GM19463 (cell line): Measurements from ENCODE around the gene XKR7.
A peak's percentile ranks its signal among the peaks of the same experiment; 100 is the strongest.
"Not testable (repeated sequence)": the region's sequence is repeated elsewhere in the genome, so short reads cannot be mapped to it uniquely, and the experiment has no call there.

ENCODE experiments used
- ATAC-seq: cut with Tn5 transposase; IDR thresholded peaks from one replicate; pipeline ENCODE4 v1.9.1; 2021; ENCODE audit warnings: mild to moderate bottlenecking, moderate library complexity; ENCODE audit not compliant: unreplicated experiment

Gene XKR7, protein sequence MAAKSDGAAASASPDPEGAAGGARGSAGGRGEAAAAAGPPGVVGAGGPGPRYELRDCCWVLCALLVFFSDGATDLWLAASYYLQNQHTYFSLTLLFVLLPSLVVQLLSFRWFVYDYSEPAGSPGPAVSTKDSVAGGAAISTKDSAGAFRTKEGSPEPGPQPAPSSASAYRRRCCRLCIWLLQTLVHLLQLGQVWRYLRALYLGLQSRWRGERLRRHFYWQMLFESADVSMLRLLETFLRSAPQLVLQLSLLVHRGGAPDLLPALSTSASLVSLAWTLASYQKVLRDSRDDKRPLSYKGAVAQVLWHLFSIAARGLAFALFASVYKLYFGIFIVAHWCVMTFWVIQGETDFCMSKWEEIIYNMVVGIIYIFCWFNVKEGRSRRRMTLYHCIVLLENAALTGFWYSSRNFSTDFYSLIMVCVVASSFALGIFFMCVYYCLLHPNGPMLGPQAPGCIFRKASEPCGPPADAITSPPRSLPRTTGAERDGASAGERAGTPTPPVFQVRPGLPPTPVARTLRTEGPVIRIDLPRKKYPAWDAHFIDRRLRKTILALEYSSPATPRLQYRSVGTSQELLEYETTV

DNA sequence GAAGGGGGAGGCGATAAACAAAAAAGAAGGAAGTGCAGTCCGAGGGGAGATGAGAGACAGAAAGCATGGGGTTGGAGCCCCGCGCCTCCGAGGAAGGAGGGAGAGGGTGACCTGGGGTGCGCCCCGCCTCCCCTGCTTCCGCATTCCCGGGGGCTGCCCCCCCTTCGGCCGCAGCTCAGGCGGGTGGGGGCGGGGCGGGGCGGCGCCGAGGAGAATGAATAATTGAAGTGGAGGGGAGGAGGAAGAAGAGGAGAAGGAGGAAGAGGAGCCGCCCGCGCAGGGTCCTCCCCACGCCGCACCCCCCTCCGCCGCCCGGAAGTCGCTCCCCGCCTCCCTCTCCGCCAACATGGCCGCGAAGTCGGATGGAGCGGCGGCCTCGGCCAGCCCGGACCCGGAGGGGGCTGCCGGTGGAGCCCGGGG lies at the start of gene XKR7:
TSS of gene XKR7 (plus strand) at position 322 of the 420 bp plus-strand sequence. CDS start at position 347, 25 bp downstream.
- no peak for ATAC-seq

DNA sequence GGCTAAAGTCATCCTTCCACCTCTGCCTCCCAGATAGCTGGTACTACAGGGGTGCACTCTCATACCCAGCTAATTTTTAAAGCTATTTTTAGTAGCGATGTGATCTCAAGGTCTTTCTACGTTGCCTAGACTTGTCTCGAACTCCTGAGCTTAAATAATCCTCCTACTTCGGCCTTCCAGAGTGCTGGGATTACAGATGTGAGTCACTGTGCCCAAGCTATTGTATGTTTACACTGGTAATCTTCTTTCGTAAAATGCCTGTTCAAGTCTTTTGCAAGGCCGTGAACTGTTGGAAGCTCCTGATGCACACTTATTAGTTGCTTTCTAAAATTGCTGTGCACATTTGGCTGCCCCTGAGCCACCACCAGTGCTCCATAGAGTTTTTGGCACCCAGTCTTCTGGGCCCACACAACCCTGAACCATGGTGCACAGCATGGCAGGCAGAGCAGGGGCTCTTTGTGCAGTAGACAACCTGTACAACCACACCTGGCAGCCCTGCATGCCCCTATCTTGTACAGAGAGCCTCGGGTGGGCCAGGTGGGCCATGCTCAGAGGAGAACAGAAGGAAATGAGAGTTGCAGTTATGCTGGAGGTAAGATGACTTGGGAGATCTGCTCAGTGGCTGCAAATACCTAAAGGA lies 49.4 kb upstream of the XKR7 start:
- no peak for ATAC-seq

DNA sequence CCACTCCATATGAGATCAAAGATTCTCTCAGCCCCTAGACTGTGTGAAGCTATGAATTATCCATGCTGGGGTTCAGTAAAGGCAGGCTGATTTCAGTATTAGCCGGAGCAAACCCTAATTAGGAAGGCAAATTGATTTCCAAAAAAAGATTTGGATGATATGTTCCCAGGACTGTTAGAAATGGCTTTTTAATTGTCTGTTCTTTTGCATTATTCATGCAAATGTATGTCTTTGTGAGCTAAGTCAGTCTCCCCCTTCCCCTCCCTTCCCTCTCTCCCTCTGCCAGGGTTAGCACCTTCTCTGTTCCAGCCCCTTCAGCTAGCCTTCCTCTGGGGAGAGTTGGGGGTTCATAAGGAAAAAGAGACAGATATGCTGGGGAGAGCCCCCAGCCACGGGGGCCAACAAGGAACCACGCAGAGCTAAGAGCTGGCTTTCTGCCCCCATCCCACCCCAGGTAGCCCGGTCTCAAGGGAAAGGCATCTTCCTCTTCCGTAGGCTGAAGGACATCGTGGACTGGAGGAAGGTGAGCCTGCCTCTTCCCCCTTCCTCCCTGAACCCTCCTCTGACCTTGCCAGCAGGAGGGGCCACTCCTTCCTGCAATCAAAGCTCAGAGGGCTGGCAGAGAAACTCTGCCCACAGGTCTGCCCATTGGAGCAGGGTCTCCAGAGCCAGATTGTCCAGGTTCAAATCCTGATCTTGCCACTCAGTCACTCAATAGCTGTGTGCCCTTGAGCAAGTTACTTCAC lies 48.4 kb upstream of the XKR7 start:
- no peak for ATAC-seq

DNA sequence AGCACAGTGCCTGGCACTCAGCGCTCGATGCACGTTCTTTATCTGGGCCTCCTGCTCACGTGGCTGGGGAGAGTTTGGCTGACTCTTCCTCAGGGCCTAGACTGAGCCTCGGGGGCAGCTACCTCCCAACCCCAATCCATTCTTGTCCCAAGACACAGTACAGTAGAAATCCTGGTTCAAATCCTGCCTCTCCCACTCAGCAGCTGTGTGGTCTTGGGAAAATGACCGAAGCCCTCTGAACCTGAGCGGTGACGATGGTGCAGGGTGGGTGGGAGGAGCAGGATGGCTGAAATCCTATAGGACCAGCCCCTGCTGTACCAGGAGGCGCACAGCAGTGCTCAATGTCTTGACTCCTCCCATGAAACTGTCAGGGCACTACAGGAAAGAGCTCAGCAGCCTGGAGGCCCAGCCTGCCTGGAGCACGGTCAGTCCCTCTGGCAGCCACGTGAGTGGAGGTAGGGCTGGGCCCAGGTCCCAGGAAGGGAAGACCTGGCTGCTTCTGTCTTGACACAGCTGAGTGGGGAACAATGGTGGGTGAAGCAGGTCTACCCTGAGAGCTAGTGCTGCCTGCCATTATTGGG lies 47.6 kb upstream of the XKR7 start:
- no peak for ATAC-seq

DNA sequence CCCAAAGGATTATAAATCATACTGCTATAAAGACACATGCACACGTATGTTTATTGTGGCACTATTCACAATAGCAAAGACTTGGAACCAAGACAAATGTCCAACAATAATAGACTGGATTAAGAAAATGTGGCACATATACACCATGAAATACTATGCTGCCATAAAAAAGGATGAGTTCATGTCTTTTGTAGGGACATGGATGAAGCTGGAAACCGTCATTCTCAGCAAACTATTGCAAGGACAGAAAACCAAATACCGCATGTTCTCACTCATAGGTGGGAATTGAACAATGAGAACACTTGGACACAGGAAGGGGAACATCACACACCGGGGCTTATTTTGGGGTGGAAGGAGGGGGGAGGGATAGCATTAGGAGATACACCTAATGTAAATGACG lies 46.5 kb upstream of the XKR7 start:
- ATAC-seq = not testable (repeated sequence)

DNA sequence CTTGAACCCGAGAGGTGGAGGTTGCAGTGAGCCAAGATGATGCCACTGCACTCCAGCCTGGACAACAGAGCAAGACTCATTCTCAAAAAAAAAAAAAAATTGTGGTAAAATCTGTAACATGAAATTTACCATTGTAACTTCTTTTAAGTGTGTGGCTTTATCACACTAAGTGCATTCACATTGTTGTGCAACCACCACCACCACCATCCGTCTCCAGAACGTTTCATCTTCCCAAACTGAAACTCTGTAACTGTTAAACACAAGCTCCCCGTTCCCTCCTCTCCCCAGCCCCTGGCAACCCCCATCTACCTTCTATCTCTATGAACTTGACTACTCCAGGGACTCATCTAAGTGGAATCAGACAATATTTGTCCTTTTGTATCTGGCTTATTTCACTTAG lies 45.8 kb upstream of the XKR7 start:
- no peak for ATAC-seq

DNA sequence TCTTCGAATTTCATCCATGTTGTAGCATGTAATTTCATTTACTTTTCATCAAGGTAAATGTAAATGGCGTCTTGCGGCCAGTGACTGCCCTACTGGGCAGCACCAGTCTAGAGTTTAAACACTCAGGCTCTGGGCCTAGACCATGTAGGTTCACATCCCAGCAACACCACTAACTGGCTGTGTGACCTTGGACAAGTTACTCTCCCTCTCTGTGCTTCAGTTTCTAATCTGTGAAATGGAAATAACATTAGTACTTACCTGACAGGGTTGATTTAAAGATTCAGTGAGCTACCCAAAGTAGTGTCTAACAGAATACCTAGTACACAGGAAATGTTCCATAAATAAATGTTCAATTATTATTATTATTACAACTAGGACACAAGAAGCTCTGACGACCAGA lies 45.4 kb upstream of the XKR7 start:
- no peak for ATAC-seq

DNA sequence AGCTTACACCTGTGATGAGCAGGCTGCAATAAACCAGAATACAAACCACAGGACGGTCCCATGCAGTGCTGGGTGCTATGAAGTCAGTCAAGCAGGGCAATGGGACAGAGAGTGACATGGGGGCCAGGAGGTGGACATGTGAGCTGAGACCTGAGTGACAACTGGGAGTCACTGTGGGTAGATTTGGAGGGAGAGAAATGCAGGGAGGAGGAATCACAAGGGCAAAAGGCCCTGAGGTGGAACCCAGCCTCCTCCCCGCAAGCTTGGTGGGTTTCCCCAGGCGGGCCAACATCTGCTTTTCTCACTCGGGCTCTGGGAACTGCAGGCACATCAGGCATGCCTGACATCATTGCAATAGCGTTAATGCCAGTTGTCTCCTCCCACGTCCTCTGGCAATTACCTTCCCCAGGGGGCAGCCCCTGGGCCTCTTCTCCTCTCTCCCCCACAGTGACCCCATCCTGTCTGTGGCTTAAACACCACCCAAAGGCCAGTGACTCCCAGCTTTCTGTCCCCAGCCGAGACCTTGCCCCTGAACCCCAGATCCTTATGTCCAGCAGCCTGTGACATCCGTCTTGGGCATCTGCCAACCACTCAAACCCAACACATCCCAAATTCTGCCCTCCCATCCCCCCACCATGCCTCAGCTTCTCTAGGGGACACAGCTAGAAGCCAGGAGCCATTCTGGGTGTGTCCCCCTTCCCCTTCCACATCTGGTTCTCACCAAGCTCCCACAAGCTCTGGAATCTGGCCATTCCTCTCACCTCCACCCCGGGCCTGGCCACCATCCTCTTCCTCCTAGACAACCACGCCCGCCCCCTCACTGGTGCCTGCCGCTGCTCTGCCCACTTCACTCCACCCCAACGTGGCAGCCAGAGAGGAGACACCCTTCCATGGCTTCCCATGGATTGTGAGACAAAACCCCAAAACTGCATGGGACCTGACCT lies 44.3 kb upstream of the XKR7 start:
- ATAC-seq = peak; percentile 77

DNA sequence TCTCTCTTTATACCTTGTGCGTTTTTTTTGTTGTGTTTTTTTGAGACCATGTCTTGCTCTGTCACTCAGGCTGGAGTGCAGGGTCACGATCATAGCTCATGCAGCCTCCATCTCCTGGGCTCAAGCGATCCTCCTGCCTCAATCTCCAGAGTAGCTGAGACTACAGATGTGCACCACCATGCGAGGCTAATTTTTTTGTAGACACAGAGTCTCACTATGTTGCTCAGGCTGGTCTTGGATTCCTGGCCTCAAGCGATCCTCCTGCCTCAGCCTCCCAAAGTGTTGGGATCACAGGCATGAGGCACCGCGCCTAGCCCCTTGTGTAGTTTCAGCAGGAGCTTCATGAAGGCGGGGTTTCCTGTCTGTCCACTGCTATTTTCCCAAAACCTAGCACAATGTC lies 43.4 kb upstream of the XKR7 start:
- no peak for ATAC-seq

DNA sequence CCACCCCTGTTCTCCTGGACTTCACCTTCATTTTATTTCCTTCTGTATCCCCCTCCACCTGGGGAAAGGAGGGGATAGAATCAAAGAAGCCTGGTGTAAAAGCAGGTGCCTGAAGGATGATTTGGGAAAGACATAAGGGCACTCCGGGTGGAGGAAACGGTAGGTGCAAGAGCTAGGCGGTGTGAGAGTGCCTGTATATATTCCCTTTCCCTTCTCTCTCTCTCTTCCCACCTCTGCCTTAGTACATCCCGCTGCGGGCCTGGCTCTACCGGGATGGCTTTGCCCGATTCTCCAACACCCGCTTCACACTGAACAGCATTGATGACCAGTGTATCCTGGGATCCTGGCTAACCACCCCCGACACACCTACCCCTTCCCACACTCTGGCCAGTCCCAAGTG lies 42.3 kb upstream of the XKR7 start:
- no peak for ATAC-seq

DNA sequence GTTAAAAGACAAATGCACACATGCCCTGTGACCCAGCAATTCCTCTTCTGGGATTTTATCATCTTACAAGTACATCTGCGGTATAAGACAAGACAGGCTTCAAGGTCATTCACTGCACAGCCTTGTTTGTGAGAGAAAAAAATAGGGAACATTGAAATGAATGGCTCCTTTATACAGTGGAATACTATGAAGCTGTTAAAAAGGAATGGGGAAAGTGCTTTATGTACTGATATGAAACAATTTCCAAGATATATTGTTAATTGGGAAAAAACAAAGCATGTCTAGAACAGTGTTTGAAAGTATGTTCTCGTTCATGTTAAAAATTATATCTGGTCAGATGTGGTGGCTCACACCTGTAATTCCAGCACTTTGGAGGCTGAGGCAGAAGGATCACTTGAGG lies 41.5 kb upstream of the XKR7 start:
- no peak for ATAC-seq

DNA sequence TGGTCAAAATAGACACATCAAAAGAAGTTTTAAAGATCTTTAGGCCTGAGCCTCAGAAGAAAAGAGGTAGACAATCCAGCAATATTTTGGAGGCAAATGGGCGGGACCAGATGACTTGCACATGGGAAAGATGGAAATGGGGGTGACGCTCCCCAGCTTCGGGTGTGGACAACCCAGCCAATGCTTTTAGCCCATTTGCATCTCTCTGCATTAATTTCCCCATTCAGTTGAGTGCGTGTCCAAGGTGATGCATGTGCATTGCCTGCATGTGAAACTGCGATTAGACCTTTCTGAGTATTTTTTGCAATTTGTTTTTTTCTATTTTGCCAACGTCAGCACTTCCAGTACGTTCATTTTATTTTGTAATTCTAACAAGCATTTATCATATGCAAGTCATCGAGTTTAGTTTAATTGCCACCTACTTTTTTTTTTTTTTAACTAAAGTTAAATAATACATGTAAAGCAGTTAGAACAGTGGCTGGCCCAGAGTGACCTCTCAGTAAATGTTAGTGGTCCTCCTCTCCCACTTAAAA lies 40.3 kb upstream of the XKR7 start:
- no peak for ATAC-seq

DNA sequence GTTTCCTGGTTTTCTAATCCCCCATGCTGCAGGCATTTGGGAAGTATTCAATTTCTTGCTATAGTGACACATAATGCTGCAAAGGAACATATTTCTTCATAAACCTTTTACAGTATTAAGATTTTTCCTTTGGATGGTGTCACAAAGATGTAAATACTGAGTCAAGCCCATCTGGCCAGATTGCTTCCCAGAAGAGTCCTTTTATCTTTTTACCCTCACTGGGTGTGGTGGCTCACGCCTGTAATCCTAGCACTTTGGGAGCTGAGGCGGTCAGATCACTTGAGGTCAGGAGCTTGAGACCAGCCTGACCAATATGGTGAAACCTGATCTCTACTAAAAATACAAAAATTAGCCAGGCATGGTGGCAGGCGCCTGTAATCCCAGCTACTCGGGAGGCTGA lies 38.3 kb upstream of the XKR7 start:
- not testable (repeated sequence) for ATAC-seq

DNA sequence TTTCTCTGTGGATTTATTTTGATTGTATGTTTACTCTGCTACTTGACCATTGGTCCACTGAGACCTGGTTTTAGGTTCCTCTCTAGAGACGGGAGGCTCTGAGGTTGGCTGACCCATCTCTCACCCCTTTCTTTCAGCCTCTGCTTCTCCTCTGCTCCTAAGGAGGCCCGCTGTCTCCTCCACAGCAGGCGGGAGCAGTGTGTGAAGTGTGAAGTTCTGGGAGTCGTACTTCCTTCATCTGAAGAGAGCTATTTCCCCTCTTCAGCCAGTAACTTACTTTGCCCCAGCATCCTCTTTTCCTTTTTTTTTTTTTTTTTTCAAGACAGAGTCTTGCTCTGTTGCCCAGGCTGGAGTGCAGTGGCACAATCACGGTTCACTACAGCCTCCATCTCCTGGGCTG lies 37.2 kb upstream of the XKR7 start:
- no peak for ATAC-seq

DNA sequence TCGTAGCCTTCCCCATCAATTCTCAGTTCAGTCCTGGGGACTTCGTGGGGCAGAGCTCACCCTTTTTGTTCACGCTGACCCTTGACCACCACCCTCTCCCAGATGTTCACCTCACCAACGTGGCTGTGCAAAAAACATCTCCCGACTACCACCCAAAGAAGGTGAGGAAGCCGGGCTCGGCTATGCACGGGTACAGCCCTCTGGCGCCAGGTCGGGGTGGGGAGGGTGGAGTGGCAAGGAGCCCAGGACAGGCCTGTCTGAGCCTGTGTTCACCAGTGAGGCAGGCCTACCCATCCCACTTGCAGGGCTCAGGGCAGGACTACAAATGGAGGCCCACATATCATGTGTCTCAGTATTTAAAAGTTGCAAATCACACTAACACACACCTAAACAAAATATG lies 34.3 kb upstream of the XKR7 start:
- no peak for ATAC-seq

DNA sequence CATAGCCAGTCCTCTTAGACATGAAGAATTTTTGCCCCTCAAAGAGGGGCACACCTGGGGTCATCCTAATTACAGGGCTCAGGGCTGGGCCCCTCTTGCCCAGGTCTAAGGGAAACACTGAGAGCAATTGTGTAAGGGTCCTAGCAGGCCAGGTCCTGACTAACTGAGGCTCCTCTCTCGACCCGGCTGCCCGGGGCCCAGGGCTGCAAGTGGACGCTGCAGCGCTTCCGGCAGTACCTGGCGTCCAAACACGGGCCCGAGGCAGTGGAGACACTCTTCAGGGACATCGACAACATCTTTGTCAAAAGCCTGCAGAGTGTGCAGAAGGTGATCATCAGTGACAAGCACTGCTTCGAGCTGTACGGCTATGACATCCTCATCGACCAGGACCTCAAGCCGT lies 33.5 kb upstream of the XKR7 start:
- ATAC-seq = no peak

DNA sequence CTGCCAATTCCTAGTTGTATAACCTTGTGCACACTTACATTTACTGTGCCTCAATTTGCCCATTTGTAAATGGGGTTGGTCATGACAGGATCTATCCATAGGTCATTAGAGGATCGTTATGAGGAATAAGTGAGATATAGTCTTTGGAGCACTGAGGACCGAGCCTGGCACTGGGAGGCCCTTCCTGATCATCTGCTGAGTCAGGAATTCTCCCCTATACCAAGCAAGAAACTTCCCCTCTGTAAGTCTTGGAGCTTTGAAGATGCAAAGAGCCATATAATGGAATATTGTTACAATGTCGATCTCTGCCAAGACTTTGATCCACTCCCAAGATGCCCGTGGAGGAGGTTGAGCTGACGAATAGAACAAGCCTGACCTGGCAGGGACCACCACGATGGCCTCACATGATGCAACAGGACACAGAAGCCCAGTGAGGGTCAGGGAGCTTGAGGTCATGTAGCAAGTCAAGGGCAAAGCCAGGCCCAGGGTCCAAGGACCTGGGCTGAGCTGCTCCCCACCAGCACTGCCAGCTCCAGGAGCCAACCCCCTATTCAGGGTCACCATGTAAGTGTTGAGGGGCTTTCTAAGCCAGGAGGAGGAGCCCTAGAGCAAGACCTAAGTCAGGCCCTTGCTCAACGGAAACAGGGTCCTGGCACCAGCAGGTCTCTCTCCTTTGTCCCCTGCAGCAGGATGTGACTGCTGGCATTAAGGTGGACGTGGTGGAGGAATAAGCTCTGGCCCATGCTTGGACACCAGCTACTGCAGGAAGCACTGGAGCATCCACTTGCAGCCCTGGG lies 32.8 kb upstream of the XKR7 start:
- ATAC-seq = no peak

DNA sequence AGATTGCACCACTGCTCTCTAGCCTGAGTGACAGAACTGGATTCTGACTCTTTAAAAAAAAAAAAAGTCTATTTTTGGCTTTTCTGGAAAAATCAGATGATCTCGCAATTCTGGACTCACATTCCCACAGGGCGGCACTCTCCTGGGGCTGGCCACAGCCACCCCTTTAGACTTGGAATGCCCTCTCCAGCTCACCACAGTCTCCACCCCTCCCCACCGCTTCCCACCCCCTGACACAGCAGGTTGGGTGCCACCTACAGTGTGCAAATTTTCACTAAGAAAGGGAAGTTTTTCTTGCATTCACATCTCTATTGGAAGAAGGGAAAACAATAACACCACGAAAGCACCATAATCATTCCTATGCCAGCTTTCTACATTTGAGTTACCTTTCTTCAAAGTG lies 31.5 kb upstream of the XKR7 start:
- ATAC-seq = no peak

DNA sequence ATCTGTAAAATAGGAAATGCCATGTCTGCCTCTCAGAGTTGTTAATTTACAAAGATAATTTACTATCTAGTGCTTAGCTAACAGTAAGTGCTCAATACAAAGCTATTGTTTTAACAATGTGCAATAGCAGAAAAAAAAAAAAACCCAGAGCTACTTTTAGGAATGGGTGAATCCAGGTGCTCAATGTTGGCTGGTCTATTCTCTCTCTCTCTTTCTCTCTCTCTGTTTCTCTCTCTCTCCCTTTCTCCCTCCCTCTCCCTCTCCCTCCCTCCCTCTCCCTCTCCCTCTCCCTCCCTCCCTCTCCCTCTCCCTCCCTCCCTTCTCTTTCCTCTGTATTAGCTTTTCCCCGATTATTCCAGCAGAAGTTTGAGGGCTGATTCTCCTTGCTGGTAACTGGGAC lies 30.1 kb upstream of the XKR7 start:
- ATAC-seq = no peak
